Astrocyte (in vitro differentiated cells and primary cell): ENCODE data around the gene UGT1A7. TPM values are rescaled to one million over a fixed set of nuclear protein-coding genes. Genes with fewer than 3 reads are reported as not detected.

ENCODE experiments used
- DNase-seq: peaks from one replicate; pipeline ENCODE4 v3.0.0-alpha.2; 2010; ENCODE audit warnings: low read depth
- FAIRE-seq: peaks from 2 replicates; lab custom pipeline; 2011; peaks lifted over from hg19 to GRCh38; lab: Jason Lieb, UNC
- H2AFZ ChIP-seq: 2 replicates; pipeline ENCODE4 v1.6.0; 2012; ENCODE audit warnings: low read depth, low read length, inconsistent platforms
- H3K27ac ChIP-seq: 2 replicates; pipeline ENCODE4 v1.5.1; 2011; ENCODE audit warnings: low read depth, low read length, inconsistent platforms
- H3K27me3 ChIP-seq: 2 replicates; pipeline ENCODE4 v1.6.0; 2011; ENCODE audit warnings: low read length, inconsistent platforms; ENCODE audit not compliant: insufficient read depth
- H3K36me3 ChIP-seq: 2 replicates; pipeline ENCODE4 v1.5.1; 2011; ENCODE audit warnings: low read length, inconsistent platforms; ENCODE audit not compliant: insufficient read depth
- H3K4me1 ChIP-seq: 2 replicates; pipeline ENCODE4 v1.5.1; 2011; ENCODE audit warnings: low read length, inconsistent platforms; ENCODE audit not compliant: insufficient read depth
- H3K4me2 ChIP-seq: 2 replicates; pipeline ENCODE4 v1.6.0; 2012; ENCODE audit warnings: low read length, inconsistent platforms
- H3K4me3 ChIP-seq: 2 replicates; pipeline ENCODE4 v1.5.1; 2011; ENCODE audit warnings: low read depth, mild to moderate bottlenecking, low read length, inconsistent platforms; ENCODE audit not compliant: insufficient read depth
- H3K79me2 ChIP-seq: 2 replicates; pipeline ENCODE4 v1.6.0; 2012; ENCODE audit warnings: mild to moderate bottlenecking, low read length, inconsistent platforms; ENCODE audit not compliant: insufficient read depth
- H3K9ac ChIP-seq: 2 replicates; pipeline ENCODE4 v1.6.0; 2012; ENCODE audit warnings: mild to moderate bottlenecking, low read length, inconsistent platforms
- H3K9me3 ChIP-seq: 2 replicates; pipeline ENCODE4 v1.5.1; 2012; ENCODE audit warnings: low read depth, mild to moderate bottlenecking, low read length, inconsistent platforms; ENCODE audit not compliant: insufficient read depth
- H4K20me1 ChIP-seq: 2 replicates; pipeline ENCODE4 v1.6.0; 2012; ENCODE audit warnings: low read length, inconsistent platforms; ENCODE audit not compliant: insufficient read depth
- H3K27ac Mint-ChIP-seq: one replicate; pipeline ENCODE4 v1.8.0; 2021; ENCODE audit warnings: mild to moderate bottlenecking, mixed read lengths; ENCODE audit not compliant: unreplicated experiment
- H3K27me3 Mint-ChIP-seq: one replicate; pipeline ENCODE4 v1.8.0; 2021; ENCODE audit warnings: low read depth, mixed read lengths; ENCODE audit not compliant: unreplicated experiment
- H3K36me3 Mint-ChIP-seq: one replicate; pipeline ENCODE4 v1.8.0; 2021; ENCODE audit warnings: low read depth, mixed read lengths; ENCODE audit not compliant: unreplicated experiment
- H3K4me1 Mint-ChIP-seq: one replicate; pipeline ENCODE4 v1.8.0; 2021; ENCODE audit warnings: low read depth, mixed read lengths; ENCODE audit not compliant: unreplicated experiment
- H3K4me3 Mint-ChIP-seq: one replicate; pipeline ENCODE4 v1.8.0; 2021; ENCODE audit warnings: mild to moderate bottlenecking, moderate library complexity, mixed read lengths; ENCODE audit not compliant: unreplicated experiment
- H3K9me3 Mint-ChIP-seq: one replicate; pipeline ENCODE4 v1.8.0; 2021; ENCODE audit warnings: mild to moderate bottlenecking, mixed read lengths; ENCODE audit not compliant: unreplicated experiment
- CTCF ChIP-seq: IDR thresholded peaks from 2 replicates; pipeline ENCODE4 v1.5.1; 2011; ENCODE audit warnings: low read depth, mild to moderate bottlenecking, inconsistent platforms, low read length, moderate library complexity; ENCODE audit not compliant: insufficient read depth
- EZH2 ChIP-seq: IDR thresholded peaks from 2 replicates; pipeline ENCODE4 v1.6.1; 2012; ENCODE audit warnings: mild to moderate bottlenecking, low read length, inconsistent platforms; ENCODE audit not compliant: insufficient read depth
- total RNA-seq: library from RNA; stranded (reverse); gene quantifications from 2 replicates; pipeline ENCODE4 v1.2.1, GENCODE V29; 2021

The UGT1A7 gene
- total RNA-seq, 1 donor from 2014 or later = not detected

- Histone ChIP-seq H3K27me3 (no peaks in the 10 kb centered on the region), H3K79me2 (no peaks in the 10 kb centered on the region), H3K9ac (no peak overlapping the region), H3K9me3 (no peaks in the 10 kb centered on the region), H3K4me2 (no peak overlapping the region), H3K4me1 (peaks cover 13% of the 10 kb centered on the region), H3K27ac (no peak overlapping the region), H4K20me1 (no peaks in the 10 kb centered on the region), H2AFZ (no peak overlapping the region), H3K36me3 (no peaks in the 10 kb centered on the region), H3K4me3 (no peak overlapping the region)
- FAIRE-seq = no peak
- Mint-ChIP-seq H3K4me3 (no peak overlapping the region), H3K27me3 (peaks cover 6% of the 10 kb centered on the region), H3K36me3 (no peaks in the 10 kb centered on the region), H3K4me1 (peaks cover 7% of the 10 kb centered on the region), H3K9me3 (peaks cover under 1% of the 10 kb centered on the region), H3K27ac (no peak overlapping the region)
- no peak for TF ChIP-seq CTCF
- TF ChIP-seq EZH2 = no peak
- no peak for DNase-seq
Measured at GRCh38 chr2:233708942-233709341, 27.2 kb downstream of the UGT1A7 start.

- H3K9me3 ChIP-seq = no peaks in the 10 kb centered on the region
- Mint-ChIP-seq H3K9me3 (peaks cover 2% of the 10 kb centered on the region), H3K27me3 (peaks cover 11% of the 10 kb centered on the region), H3K4me1 (peaks cover 1% of the 10 kb centered on the region), H3K27ac (no peak overlapping the region), H3K4me3 (no peak overlapping the region), H3K36me3 (no peaks in the 10 kb centered on the region)
- H3K27me3 ChIP-seq = no peaks in the 10 kb centered on the region
- no peaks in the 10 kb centered on the region for H3K36me3 ChIP-seq
- H4K20me1 ChIP-seq = no peaks in the 10 kb centered on the region
- no peak overlapping the region for H3K4me3 ChIP-seq
- H3K9ac ChIP-seq = no peak overlapping the region
- peak overlapping the region; percentile 49 for H2AFZ ChIP-seq
- no peak overlapping the region for H3K27ac ChIP-seq
- DNase-seq = peak; percentile 38
- no peak overlapping the region for H3K4me2 ChIP-seq
- TF ChIP-seq CTCF (peak; percentile 92), EZH2 (no peak)
- peak; percentile 23 for FAIRE-seq
- H3K4me1 ChIP-seq = peaks cover 10% of the 10 kb centered on the region
- no peaks in the 10 kb centered on the region for H3K79me2 ChIP-seq
Measured at GRCh38 chr2:233711312-233712008, 29.8 kb downstream of the UGT1A7 start.

GRCh38 chr2:233712611-233713261 is 31.0 kb downstream of the UGT1A7 start, which contains the start of gene UGT1A5:
TSS of gene UGT1A5 (plus strand) at chr2:233712907. CDS start at chr2:233712992, 85 bp downstream.
- H3K9ac ChIP-seq = no peak within 1 kb of the TSS
- Mint-ChIP-seq H3K4me3 (no peak within 1 kb of the TSS), H3K27me3 (peaks cover 19% of the 10 kb centered on the region), H3K9me3 (peaks cover 2% of the 10 kb centered on the region), H3K4me1 (no peaks in the 10 kb centered on the region), H3K36me3 (no peaks in the 10 kb centered on the region), H3K27ac (no peak within 1 kb of the TSS)
- no peaks in the 10 kb centered on the region for H3K79me2 ChIP-seq
- no peak within 1 kb of the TSS for H3K27ac ChIP-seq
- no peaks in the 10 kb centered on the region for H3K27me3 ChIP-seq
- H4K20me1 ChIP-seq = no peaks in the 10 kb centered on the region
- H3K4me3 ChIP-seq = no peak within 1 kb of the TSS
- H3K9me3 ChIP-seq = no peaks in the 10 kb centered on the region
- no peak for TF ChIP-seq EZH2
- no peak for TF ChIP-seq CTCF
- FAIRE-seq = no peak
- no peaks in the 10 kb centered on the region for H3K36me3 ChIP-seq
- no peak within 1 kb of the TSS for H3K4me2 ChIP-seq
- H3K4me1 ChIP-seq = peaks cover 4% of the 10 kb centered on the region
- no peak for DNase-seq
- no peak within 1 kb of the TSS for H2AFZ ChIP-seq
